Activated CD4-positive, CD25-positive, alpha-beta regulatory T cell treated with anti-CD3 and anti-CD28 coated beads, Interleukin-2, amount 50 U/mL, for 24 hours (primary cell): ENCODE data around the gene C1QTNF8.
"Not testable (repeated sequence)": the region's sequence is repeated elsewhere in the genome, so short reads cannot be mapped to it uniquely, and the experiment has no call there.

Source experiments
- ATAC-seq, 2 donors: fragments of 150-1000 bp; cut with Tn5 transposase; one replicate each; pipeline ENCODE4 v1.10.0; 2021; ENCODE audit warnings: mild to moderate bottlenecking in 1 of 2, moderate library complexity in 1 of 2

The C1QTNF8 gene

GRCh38 chr16:1092685-1093283, 3.3 kb downstream of the C1QTNF8 start:
- ATAC-seq: not testable (repeated sequence)

GRCh38 chr16:1091992-1092552, 4.0 kb downstream of the C1QTNF8 start:
- no peak for ATAC-seq

GRCh38 chr16:1090620-1091587, 5.1 kb downstream of the C1QTNF8 start:
- ATAC-seq: no peak

- no peak for ATAC-seq
Observed at GRCh38 chr16:1089822-1090619, 6.0 kb downstream of the C1QTNF8 start.

- ATAC-seq: no peak
Observed at GRCh38 chr16:1089439-1089821, 6.6 kb downstream of the C1QTNF8 start.

- no peak for ATAC-seq
Observed at GRCh38 chr16:1088295-1089170, 7.5 kb downstream of the C1QTNF8 start.

GRCh38 chr16:1086443-1086842, 9.6 kb downstream of the C1QTNF8 start:
- ATAC-seq: not testable (repeated sequence)

GRCh38 chr16:1084971-1085370, 11.1 kb downstream of the C1QTNF8 start:
- ATAC-seq: no peak

- no peak for ATAC-seq
Observed at GRCh38 chr16:1082952-1083675, 12.9 kb downstream of the C1QTNF8 start.

GRCh38 chr16:1082266-1082951, 13.6 kb downstream of the C1QTNF8 start:
- ATAC-seq: no peak

- ATAC-seq: no peak
Observed at GRCh38 chr16:1081734-1082265, 14.2 kb downstream of the C1QTNF8 start.

GRCh38 chr16:1080801-1081733, 15.0 kb downstream of the C1QTNF8 start:
- ATAC-seq: no peak

GRCh38 chr16:1079786-1080525, 16.1 kb downstream of the C1QTNF8 start:
- no peak for ATAC-seq

GRCh38 chr16:1079341-1079740, 16.7 kb downstream of the C1QTNF8 start:
- ATAC-seq: no peak

GRCh38 chr16:1078579-1079021, 17.4 kb downstream of the C1QTNF8 start:
- no peak for ATAC-seq

GRCh38 chr16:1077877-1078578, 18.0 kb downstream of the C1QTNF8 start:
- ATAC-seq: no peak

GRCh38 chr16:1076801-1077576, 19.1 kb downstream of the C1QTNF8 start:
- no peak for ATAC-seq
